ENCODE measurements around the gene UBE2F.

UBE2F gene

DNA sequence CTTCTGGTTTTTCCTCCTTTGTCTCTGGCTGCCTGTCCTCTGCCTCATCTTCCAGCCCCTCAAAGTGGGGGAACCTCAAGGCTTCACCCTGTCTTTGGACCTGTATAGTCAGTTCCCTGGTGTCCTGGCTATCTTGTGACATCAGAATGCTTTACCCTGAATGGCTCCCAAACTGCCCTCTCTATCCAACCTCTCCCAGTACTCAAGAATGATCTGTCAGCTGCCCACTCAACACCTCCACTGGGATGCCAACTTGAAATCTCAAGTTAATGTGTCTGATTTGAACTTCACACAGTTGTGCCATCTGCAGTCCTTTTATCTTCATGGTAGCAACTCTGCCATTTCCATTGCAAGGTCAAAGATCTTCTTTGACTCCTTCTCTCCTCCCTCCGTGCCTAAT is 43.8 kb downstream of the UBE2F start:
- Mint-ChIP-seq H3K27ac (peak overlapping the region; percentile 2), H3K4me1 (peaks cover 53% of the 10 kb centered on the region), H3K36me3 (peaks cover 41% of the 10 kb centered on the region), H3K4me3 (no peak overlapping the region), H3K9me3 (no peaks in the 10 kb centered on the region)
- DNase-seq (ENCODE audit: low spot score in 2 of 2), result no peak
- ATAC-seq, result no peak

DNA sequence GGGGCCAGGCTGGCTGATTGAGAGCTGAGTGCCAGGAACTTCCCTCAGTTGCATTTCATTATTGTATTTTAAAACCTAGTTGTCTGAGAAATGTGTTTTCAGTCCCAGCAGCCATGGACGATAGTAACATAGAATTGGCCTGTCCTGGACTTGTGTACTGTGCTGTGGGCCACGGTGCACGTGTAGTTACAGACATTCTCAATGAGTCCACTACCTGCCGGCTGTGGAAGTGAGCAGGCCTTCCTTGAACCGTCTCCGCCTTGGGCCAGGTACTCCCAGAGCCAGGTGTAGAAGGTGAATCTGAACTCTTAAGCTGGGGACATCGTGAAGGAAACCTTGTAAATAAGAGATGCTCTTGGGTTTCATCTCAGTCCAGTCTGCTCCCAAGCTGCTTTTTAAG is 47.0 kb downstream of the UBE2F start:
- Mint-ChIP-seq H3K4me1 (peaks cover 35% of the 10 kb centered on the region), H3K4me3 (no peak overlapping the region), H3K27ac (peak overlapping the region; percentile 23), H3K9me3 (no peaks in the 10 kb centered on the region), H3K36me3 (peaks cover 54% of the 10 kb centered on the region)
- DNase-seq (ENCODE audit: low spot score in 2 of 2) (no peak), ATAC-seq (no peak)

GRCh38 chr2:238015705-238016104 is 48.9 kb downstream of the UBE2F start:
- Mint-ChIP-seq H3K4me1 (peaks cover 19% of the 10 kb centered on the region), H3K4me3 (no peak overlapping the region), H3K9me3 (no peaks in the 10 kb centered on the region), H3K36me3 (peaks cover 67% of the 10 kb centered on the region), H3K27ac (peak overlapping the region; percentile 37)
- no peak for DNase-seq (ENCODE audit: low spot score in 2 of 2)
- no peak for ATAC-seq

DNA sequence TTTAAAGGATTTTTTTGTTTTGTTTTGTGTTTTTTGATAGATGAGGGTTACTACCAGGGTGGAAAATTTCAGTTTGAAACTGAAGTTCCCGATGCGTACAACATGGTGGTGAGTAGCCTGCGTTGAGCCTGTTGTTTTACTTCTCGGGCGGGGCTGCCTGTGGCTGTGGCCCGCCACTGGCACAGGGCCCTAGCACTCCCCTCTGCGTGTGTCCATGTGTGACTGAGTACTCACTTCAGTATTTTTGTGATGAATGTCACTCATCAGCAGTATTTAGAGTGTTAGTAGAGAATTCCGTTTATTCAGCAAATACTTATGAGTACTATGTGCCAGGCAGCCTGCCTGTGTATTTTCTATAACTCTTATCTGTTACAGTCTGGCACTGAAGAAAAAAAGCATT is 49.7 kb downstream of the UBE2F start:
- H3K4me3 Mint-ChIP-seq, result no peak overlapping the region
- DNase-seq (ENCODE audit: low spot score in 2 of 2), result no peak
- peak; percentile 34 for ATAC-seq
- H3K27ac Mint-ChIP-seq, result peak overlapping the region; percentile 37
- H3K4me1 Mint-ChIP-seq, result peaks cover 11% of the 10 kb centered on the region
- peaks cover 75% of the 10 kb centered on the region for H3K36me3 Mint-ChIP-seq
- no peaks in the 10 kb centered on the region for H3K9me3 Mint-ChIP-seq

GRCh38 chr2:238019962-238020361 is 53.1 kb downstream of the UBE2F start:
- Mint-ChIP-seq H3K36me3 (peaks cover 70% of the 10 kb centered on the region), H3K4me1 (peaks cover 17% of the 10 kb centered on the region), H3K9me3 (no peaks in the 10 kb centered on the region), H3K4me3 (no peak overlapping the region), H3K27ac (peak overlapping the region; percentile 29)
- no peak for ATAC-seq
- DNase-seq (ENCODE audit: low spot score in 2 of 2), result no peak

DNA sequence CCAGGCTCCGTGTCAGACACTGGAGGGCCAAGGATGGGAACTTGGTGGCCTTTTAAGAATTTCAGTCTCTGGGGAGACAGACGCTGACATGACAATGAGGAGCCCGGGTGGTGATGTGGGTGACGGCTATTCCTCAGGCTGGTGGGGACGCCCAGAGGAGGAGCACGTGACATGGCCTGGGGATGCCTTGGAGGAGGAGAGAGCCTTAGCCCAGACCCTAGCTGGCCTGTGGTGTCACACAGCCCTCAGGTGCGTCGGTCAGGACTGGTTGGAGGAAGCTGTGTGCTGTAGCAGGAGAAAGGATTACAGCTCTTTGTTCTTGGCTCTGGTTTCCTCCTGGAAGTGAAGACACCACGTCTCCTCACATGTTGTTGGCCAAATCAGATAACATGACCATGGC is 54.0 kb downstream of the UBE2F start:
- no peaks in the 10 kb centered on the region for H3K9me3 Mint-ChIP-seq
- ATAC-seq, result no peak
- H3K27ac Mint-ChIP-seq, result peak overlapping the region; percentile 79
- H3K36me3 Mint-ChIP-seq, result peaks cover 79% of the 10 kb centered on the region
- no peak overlapping the region for H3K4me3 Mint-ChIP-seq
- no peak for DNase-seq (ENCODE audit: low spot score in 2 of 2)
- H3K4me1 Mint-ChIP-seq, result peaks cover 26% of the 10 kb centered on the region

DNA sequence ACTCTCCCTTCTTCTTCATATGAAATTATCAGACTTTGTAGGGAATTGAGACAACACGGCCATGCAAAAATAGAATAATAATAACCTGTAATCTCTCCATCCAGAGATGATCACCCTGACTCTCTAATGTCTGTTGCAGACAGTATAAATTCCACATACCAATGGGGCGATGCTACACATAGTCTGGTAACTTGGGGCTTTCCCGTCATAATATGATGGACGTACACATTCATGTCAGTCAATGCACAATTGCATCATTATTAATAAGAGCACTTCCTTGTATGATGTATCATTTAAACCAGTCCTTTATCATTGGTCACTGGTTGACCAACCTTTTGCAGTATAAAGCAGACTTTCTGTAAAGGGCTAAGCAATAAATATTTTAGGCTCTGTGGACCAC is 54.5 kb downstream of the UBE2F start:
- ATAC-seq (no peak), DNase-seq (ENCODE audit: low spot score in 2 of 2) (no peak)
- Mint-ChIP-seq H3K4me3 (no peak overlapping the region), H3K9me3 (no peaks in the 10 kb centered on the region), H3K36me3 (peaks cover 82% of the 10 kb centered on the region), H3K27ac (no peak overlapping the region), H3K4me1 (peaks cover 26% of the 10 kb centered on the region)

DNA sequence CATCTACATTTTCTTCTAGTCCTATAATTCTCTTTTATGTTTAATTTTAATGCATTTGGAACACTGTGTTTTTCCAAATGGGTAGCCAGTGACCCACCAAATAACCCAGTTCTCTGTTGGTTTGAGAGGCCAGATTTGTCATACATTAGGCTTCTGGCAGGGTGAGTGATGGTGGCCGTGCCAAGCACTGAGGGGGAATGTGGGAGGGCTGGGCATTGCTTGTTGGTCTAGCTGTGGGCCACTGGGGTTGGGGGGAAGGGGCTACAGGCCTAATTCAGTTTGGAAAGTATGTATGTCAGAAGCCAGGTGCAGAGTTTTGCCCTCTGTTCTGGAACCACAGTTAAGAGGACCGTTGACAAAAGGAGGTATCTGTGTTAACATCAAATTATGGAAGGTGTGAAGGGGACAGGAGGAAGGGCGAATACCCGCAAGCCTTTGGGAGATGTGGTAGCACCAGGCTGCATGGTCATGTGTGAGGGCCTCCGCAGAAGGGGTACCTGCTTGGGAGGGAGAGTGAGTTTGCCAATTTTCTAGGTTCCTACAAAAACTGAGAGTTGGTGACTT is 55.9 kb downstream of the UBE2F start:
- no peak for ATAC-seq

DNA sequence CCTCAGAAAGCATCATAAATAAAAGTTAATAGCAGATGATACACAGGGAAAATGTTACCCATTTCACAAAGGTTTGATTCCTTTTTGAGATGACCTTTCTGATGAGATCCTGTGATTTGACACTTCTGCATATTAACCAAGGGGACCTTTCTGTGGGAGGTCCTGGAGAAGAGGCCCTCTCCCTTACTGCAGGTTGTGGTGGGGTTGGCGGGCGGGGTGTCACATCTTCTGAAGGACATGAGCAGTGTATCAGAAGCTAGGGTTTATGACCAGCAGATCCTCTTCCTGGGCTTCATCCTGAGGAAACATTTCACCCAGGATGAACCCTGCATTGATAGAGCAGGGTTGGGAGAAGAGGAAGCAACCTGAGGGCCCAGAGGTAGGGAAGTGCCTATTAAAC is 56.8 kb downstream of the UBE2F start:
- Mint-ChIP-seq H3K36me3 (peaks cover 81% of the 10 kb centered on the region), H3K27ac (no peak overlapping the region), H3K4me3 (no peak overlapping the region), H3K4me1 (peaks cover 20% of the 10 kb centered on the region), H3K9me3 (no peaks in the 10 kb centered on the region)
- no peak for ATAC-seq
- DNase-seq (ENCODE audit: low spot score in 2 of 2), result no peak

More for the DNA sequence above, 55.9 kb downstream of the UBE2F start:
- H3K36me3 Mint-ChIP-seq, result peaks cover 82% of the 10 kb centered on the region
- DNase-seq (ENCODE audit: low spot score in 2 of 2), result no peak
- H3K27ac Mint-ChIP-seq, result no peak overlapping the region
- H3K9me3 Mint-ChIP-seq, result no peaks in the 10 kb centered on the region
- H3K4me3 Mint-ChIP-seq, result no peak overlapping the region
- peaks cover 20% of the 10 kb centered on the region for H3K4me1 Mint-ChIP-seq

- Mint-ChIP-seq H3K27ac (peak overlapping the region; percentile 74), H3K4me1 (peaks cover 20% of the 10 kb centered on the region), H3K4me3 (peak overlapping the region; percentile 41), H3K9me3 (no peaks in the 10 kb centered on the region), H3K36me3 (peaks cover 81% of the 10 kb centered on the region)
- ATAC-seq (peak; percentile 100), DNase-seq (ENCODE audit: low spot score in 2 of 2) (peak; percentile 26 to 53)
Measured at GRCh38 chr2:238024986-238025385, 58.2 kb downstream of the UBE2F start.

DNA sequence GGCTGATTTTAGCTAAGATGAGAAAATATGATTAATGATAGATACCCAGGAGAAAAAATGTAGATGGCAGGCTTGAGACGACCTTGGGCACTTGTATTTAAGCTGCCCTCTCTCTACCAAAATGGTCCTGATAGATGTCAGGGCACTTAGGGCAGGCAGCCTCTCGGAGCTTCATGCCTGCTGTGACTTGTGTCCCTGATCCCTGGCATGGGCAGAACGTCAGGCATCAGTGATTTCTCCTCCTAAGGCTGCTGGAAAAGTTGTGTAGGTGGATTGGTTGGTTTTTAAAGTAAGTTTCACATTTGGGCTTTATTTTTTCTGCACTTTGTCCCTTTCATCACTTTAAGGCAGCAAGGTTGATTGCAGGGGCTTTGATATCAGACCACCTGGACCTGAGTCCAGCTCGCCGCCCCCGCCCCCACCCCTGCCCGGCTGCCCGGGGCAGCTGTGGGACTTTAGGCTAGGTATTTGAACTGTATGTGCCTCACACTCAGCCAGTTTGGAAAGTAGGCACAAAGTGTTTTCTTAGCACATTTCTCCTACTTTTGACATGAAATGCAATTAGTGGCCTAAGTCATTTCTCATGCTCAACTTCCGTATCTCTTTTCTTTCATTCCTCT is 59.0 kb downstream of the UBE2F start:
- no peak for ATAC-seq
- Mint-ChIP-seq H3K4me3 (peak overlapping the region; percentile 41), H3K9me3 (no peaks in the 10 kb centered on the region), H3K4me1 (peaks cover 20% of the 10 kb centered on the region), H3K27ac (peak overlapping the region; percentile 74), H3K36me3 (peaks cover 81% of the 10 kb centered on the region)
- no peak for DNase-seq (ENCODE audit: low spot score in 2 of 2)

DNA sequence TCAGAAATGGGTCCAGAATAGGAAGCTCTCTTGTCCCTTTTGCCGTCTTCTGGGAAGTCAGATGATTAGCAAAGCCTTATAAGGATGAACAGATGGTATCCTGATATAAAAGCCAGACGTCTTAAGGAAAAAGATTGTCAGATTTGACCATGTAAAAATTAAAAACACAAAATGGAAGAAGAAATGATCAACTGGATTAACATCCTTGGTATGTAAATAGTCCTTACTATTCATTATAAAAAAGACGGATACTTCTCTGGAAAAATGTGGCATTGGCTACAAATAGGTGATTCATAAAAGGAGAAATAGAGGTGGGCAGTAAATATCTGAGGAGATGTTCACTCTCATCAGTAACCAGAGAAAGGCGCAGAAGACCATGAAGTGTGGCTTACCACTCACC is 60.2 kb downstream of the UBE2F start:
- DNase-seq (ENCODE audit: low spot score in 2 of 2), result no peak
- Mint-ChIP-seq H3K4me3 (peak overlapping the region; percentile 5), H3K4me1 (peaks cover 20% of the 10 kb centered on the region), H3K36me3 (peaks cover 81% of the 10 kb centered on the region), H3K9me3 (no peaks in the 10 kb centered on the region), H3K27ac (no peak overlapping the region)
- ATAC-seq, result no peak

GRCh38 chr2:238027591-238028415 is 61.0 kb downstream of the UBE2F start:
- DNase-seq (ENCODE audit: low spot score in 2 of 2) (no peak), ATAC-seq (no peak)
- Mint-ChIP-seq H3K9me3 (no peaks in the 10 kb centered on the region), H3K36me3 (peaks cover 81% of the 10 kb centered on the region), H3K4me1 (peaks cover 20% of the 10 kb centered on the region), H3K4me3 (no peak overlapping the region), H3K27ac (peak overlapping the region; percentile 58)

GRCh38 chr2:238029853-238030252 is 63.0 kb downstream of the UBE2F start:
- DNase-seq (ENCODE audit: low spot score in 2 of 2) (no peak), ATAC-seq (no peak)
- H3K9me3 Mint-ChIP-seq, result no peaks in the 10 kb centered on the region
- H3K4me3 Mint-ChIP-seq, result no peak overlapping the region
- peaks cover 99% of the 10 kb centered on the region for H3K36me3 Mint-ChIP-seq
- H3K27ac Mint-ChIP-seq, result peak overlapping the region; percentile 78
- H3K4me1 Mint-ChIP-seq, result peaks cover 9% of the 10 kb centered on the region

DNA sequence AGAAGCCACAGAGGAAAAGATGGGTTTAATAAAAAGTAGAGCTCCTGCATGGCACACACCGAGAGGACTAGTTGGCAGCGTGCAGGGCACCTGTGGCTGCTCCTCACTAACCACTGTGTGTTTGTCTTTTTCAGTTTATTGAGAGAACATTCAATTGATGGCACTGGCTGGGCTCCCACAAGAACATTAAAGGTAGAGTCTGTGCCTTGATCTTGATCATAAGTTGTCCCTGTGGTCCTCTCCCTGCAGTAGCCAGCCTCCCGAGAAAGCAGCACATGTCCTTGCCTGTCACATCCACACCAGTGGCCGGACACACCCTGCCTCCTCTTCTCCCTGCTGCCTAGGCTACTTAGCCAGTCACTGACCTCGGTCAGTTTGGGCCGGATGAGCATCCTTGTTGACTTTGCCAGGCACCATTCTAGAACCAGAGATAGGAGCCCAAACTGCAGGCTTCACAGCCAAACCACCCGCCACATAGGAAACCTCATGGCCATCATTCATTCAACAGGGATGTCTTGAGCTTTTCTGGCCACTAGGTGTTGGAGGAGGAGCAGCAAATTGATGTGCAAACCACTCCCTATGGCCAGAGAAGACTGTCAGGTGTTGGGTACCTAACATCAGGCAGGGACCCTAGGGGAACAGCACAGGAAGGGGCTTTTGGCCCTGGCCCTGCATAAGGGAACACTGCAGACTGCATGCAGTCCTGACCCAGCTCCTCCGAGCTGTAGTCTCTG is 63.8 kb downstream of the UBE2F start:
- H3K27ac Mint-ChIP-seq, result peak overlapping the region; percentile 78
- no peak for DNase-seq (ENCODE audit: low spot score in 2 of 2)

More for the DNA sequence above, 63.8 kb downstream of the UBE2F start:
- peaks cover 99% of the 10 kb centered on the region for H3K36me3 Mint-ChIP-seq
- no peak for ATAC-seq
- H3K4me3 Mint-ChIP-seq, result no peak overlapping the region
- H3K9me3 Mint-ChIP-seq, result no peaks in the 10 kb centered on the region
- H3K4me1 Mint-ChIP-seq, result peaks cover 2% of the 10 kb centered on the region

All from stimulated activated effector memory CD8-positive, alpha-beta T cell treated with anti-CD3 and anti-CD28 coated beads, Interleukin-12 subunit alpha, Interleukin-12 subunit beta, amount 100 ng/mL, for 72 hours (primary cell).